ENCODE data around the gene AMHR2. TPM values are rescaled to one million over a fixed set of nuclear protein-coding genes. Genes with fewer than 3 reads are reported as not detected.

The AMHR2 gene
- total RNA-seq, 1 experiment from 2014 or later = not detected

- no peak overlapping the region for H2AK5ac ChIP-seq (ENCODE audit: insufficient read length, low read length)
- no peak overlapping the region for H3K23ac ChIP-seq (ENCODE audit: insufficient read length, low read depth, low read length)
- H3K9ac ChIP-seq (ENCODE audit: extremely low read depth, insufficient read length, low read length) = no peak overlapping the region
- Mint-ChIP-seq H3K36me3 (ENCODE audit: insufficient read depth in 1 of 3, low read depth in 3 of 3) (no peaks in the 10 kb centered on the region), H3K4me3 (no peak overlapping the region), H3K27me3 (ENCODE audit: low read depth) (peaks cover 3% of the 10 kb centered on the region), H3K27ac (no peak overlapping the region), H3K9me3 (no peaks in the 10 kb centered on the region), H3K4me1 (peaks cover 2 to 12% of the 10 kb centered on the region in 2 experiments; a peak in 2 of 4 replicates)
- H4K8ac ChIP-seq (replicated peaks; ENCODE audit: insufficient read length, low read depth, low read length) = no peak overlapping the region
- no peaks in the 10 kb centered on the region for H3K79me2 ChIP-seq (ENCODE audit: insufficient read depth, low read length)
- no peak overlapping the region for H3K4ac ChIP-seq (ENCODE audit: low read depth, low read length)
- H3T11ph ChIP-seq (ENCODE audit: low read length) = no peak overlapping the region
- no peak overlapping the region for H3K27ac ChIP-seq (ENCODE audit: insufficient read length, low read depth, low read length)
- no peak overlapping the region for H4K5ac ChIP-seq (ENCODE audit: insufficient read length, low read depth, low read length)
- H3K4me2 ChIP-seq (ENCODE audit: insufficient read depth, insufficient read length, low read length) = no peak overlapping the region
- H3K14ac ChIP-seq (ENCODE audit: insufficient read depth, low read length) = no peak overlapping the region
- H3K27me3 ChIP-seq (ENCODE audit: insufficient read depth, low read length) = no peaks in the 10 kb centered on the region
- H3K18ac ChIP-seq (ENCODE audit: insufficient read length, low read depth, low read length) = no peak overlapping the region
- no peaks in the 10 kb centered on the region for H4K20me1 ChIP-seq (ENCODE audit: control insufficient read depth, insufficient read depth, insufficient read length)
- no peaks in the 10 kb centered on the region for H3K4me1 ChIP-seq (ENCODE audit: insufficient read depth, low read length)
- H3K56ac ChIP-seq (ENCODE audit: insufficient read length, low read depth, low read length) = no peak overlapping the region
- no peaks in the 10 kb centered on the region for H3K23me2 ChIP-seq (ENCODE audit: insufficient read length, low read depth, low read length, poor library complexity, severe bottlenecking)
- H2BK20ac ChIP-seq (ENCODE audit: low read depth, low read length, poor library complexity, severe bottlenecking) = no peak overlapping the region
- H2AFZ ChIP-seq (ENCODE audit: low read length) = no peak overlapping the region
- no peak for TF ChIP-seq CTCF (conservative IDR thresholded peaks at IDR 0.05)
- H3K79me1 ChIP-seq (ENCODE audit: insufficient read depth, low read depth, low read length, poor library complexity, severe bottlenecking) = no peaks in the 10 kb centered on the region
- no peak for DNase-seq
- no peak overlapping the region for H2BK5ac ChIP-seq (ENCODE audit: insufficient read length, low read length)
- no CpG with 5 or more reads among the region's 7 CpGs for WGBS (ENCODE audit: extremely low coverage, insufficient read length, low lambda C conversion rate)
- H2BK12ac ChIP-seq (ENCODE audit: insufficient read length, low read depth, low read length) = no peak overlapping the region
- no peak overlapping the region for H4K91ac ChIP-seq (ENCODE audit: insufficient read length, low read depth, low read length)
- H2BK15ac ChIP-seq (ENCODE audit: low read depth, low read length) = no peak overlapping the region
- H2BK120ac ChIP-seq (ENCODE audit: low read depth, low read length, poor library complexity, severe bottlenecking) = no peak overlapping the region
- no peaks in the 10 kb centered on the region for H3K9me3 ChIP-seq (ENCODE audit: control insufficient read depth, low read depth, low read length)
Measured at GRCh38 chr12:53428741-53429140, 5.1 kb downstream of the AMHR2 start.
